C1 segment of cervical spinal cord (tissue), 14 donors: ENCODE measurements around the gene TCF4.

Source experiments
- DNase-seq, 14 donors: peaks; one replicate each; lab custom pipeline; 2025; lab: John Stamatoyannopoulos, UW

The TCF4 gene

DNA sequence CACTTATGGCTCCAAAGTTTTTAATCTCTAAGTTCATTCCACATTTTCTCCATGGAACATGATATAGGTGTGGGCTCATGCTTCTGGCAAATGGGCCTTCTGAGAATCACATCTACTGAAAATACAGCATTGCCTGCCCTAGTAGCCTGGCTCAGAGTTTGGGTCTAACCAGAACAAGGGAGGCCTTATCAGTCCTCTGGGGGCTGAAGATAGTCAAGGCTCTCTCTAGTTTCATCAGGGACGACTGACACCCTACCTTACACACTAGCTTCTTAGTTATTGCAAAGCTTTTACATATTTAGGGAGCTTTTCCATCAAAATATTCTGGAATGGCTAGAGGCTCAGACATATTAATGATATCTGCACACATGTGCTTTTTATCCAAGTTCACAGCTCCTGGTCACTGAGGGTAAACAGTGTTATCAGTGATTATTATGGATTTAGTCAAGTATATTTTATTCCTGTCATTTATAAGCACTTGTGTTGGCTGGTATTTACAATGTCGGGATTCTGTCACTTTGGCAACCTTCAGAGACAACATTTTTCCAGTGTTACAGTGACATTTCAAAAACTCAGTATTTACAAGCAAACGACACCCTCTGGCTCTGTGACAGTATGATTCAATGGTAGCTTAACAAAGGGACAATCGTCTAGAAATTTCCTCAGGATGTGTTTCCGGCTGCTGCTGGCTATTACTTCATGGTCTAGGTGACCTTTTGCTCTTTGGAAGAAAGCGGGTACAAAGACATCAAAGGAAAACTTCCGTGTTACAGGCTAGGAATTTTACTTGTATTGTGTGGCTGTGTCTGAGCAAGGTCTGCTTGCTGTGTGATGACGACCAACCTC, 200.6 kb downstream of the TCF4 start:
- peak in 1 of 14 donors; percentile 27 for DNase-seq

DNA sequence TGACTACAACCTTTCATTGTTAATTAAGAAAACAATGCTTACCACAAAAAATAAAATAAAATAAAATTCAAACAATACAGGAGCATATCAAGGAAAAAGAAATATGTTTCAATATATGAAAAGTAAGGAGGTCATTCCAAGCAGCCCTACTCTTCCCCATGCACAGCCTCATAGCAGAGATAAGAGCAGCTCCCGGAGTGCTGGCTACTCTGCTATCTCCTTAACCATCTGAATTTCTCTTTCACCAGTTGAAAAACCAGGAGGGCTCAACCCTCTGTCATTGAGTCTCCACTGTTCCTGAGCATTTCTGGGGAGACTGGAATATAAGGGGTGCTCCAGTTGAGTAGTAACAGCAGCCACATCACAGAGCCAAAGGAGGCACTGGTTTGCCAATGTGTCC, 201.4 kb downstream of the TCF4 start:
- DNase-seq, result no peak

DNA sequence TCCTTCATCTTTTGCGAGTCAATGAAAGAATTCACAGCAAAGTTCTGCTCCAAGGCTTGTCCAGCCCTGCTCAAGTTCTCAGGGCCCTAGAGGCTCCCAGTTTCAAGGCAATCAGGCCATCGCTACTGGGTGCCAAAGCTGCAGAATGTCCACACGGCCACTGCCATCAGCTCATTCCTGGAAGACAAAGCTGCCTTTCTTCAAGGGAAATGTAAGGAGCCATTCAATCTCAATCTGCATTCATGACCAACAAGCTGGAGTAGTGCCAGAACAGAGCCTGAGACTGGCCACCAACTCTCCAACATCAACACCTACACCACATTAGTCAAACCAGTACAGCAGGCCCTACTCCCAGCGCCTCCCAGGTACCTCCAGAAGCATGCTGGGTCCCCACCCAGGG, 202.2 kb downstream of the TCF4 start:
- peak in 7 of 14 donors; percentile 32 to 66 (median 51) for DNase-seq

DNA sequence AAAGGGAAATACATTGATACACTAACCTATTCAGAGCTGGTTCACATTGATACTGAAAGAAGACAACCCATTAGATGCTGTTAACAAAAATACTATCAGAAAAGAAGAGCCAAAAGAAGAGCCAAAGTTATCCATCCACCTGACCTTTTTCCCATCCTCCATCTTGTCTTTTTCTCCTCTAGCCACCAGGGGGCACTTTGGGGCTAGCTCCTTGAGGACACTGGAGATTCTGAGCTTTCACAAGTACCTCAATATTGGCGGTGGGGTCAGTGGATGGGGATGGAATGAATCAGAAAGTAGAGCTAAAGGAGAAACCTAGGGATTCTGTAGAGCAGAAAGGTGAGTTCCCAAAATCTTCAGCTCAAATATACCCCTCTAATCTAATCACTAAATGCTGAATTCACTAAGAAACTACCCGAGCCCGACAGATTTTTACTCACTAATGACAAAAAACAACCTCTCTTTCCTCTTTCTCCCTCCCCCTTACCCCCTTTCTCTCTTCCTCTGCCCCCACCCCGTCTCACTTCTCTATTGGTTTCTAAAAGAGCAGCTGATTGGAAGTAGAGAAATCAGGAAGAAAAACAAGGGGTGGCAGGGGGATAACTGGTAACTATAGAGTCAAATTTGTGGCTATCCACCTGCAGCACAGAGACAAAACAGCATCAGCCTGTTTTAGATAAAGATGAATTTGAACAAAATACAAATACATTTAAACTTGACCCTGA, 203.3 kb downstream of the TCF4 start:
- peak in 4 of 14 donors; percentile 12 to 39 (median 23) for DNase-seq

DNA sequence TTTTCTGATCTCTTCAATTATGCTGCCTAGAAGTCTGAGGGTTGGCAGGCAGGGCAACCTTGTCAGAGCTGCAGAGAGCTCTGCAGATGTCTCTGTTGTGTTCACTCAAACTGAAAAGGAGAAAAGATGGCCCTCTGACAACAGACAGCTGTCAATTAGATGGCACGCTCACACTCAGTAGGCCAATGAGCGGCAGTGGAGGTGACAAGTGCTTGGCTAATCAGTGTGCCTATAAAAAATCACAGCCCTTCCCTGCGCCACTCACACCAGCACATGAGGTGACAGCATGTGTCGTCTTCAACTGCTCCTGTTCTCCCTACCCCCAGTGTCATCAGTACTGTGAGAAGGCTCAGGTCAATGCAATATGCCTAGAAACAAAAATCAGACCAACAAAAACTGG, 203.9 kb downstream of the TCF4 start:
- DNase-seq, result peak in 1 of 14 donors; percentile 18

DNA sequence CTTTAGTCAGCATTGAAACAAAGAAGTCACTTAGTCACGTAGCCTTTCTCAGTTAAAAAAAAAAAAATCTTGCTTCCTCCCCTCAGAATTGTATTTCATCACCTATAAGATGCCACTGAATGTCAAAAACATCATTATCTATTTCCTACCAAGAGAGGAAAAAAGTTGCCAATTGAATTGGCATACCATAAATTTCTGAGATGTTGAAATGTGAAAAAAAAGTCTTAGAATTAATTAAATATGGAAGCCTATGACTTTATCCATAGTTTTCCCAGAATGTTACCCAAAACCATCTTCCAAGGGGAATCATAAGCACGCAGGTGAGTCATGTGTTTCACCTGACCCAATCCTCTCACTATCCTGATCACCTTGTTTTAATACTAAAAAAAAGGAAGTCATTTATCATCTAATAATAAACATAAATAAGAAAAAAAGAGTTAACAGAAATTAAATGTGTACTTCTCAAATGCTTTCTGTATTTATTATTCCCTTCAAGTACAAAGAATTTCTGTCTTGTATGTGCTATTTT, 205.7 kb downstream of the TCF4 start:
- DNase-seq, result no peak

DNA sequence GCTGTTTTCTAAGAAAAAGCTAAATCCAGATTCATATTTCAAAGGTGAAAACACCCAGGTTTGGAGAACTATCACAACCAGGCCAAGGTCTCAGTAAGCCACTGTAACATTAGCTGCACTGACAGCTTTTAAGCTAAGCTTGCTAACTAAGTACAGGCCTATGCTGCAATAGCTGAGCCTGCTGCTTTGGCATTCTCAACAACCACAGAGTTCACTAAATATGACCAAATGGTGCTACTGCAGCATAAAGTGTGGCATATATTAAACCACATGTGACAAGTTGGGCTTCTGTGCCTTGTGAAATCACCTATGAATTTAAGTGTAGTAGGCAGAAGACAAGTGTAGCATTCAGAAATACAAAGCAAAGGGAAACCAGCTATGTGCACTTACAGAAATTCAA, 206.7 kb downstream of the TCF4 start:
- no peak for DNase-seq

DNA sequence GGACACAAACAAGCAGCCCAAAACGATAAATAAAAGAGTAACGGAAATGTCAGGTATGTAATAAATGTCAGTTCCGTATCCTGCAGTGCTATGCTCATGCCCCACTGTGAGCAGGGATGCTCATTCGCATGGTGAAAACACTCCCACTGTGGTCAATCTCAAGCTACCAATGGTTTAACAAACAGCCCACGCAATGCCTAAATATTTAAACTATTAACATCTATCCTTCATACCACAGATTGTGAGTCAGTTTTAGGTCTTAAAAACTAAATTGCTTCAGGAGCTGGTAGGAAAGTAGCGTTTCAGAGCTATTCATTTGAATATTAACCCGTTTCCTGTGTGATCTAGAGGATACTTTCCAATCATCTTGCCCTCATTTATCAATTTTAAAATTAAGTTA, 207.4 kb downstream of the TCF4 start:
- no peak for DNase-seq

DNA sequence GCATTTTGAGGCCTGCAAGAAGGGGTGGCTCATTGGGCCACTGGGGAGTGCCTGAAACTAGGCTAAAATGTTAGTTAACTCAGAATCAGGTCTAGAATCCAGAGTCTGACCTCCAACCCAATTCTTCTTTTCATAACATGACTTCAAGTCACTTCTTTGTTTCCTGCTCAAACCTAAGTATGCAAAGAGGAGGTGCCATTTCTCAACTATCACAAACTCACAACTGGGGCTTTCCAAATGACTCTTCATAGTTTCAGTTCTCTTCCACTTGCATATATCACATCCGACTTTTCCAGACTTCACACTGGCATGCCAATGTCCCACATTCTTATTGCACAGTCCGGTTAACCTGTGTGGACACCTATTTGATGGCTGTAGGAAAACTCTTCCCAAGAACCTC, 211.6 kb downstream of the TCF4 start:
- DNase-seq, result no peak

DNA sequence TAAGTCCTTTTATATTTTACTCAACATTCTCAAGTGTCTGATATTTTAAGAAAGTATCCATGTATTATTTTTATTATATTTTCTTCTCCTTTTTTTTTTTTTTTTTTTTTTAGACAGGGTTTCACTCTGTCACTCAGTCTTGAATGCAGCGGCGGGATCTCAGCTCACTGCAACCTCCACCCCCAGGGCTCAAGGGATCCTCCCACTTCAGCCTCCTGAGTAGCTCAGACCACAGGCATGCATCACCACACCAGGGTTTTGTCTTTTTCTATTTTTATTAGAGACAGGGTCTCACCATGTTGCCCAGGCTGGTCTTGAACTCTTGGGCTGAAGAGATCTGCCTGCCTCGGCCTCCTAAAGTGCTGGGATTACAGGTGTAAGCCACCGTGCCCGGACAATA, 212.1 kb downstream of the TCF4 start:
- DNase-seq, result no peak

DNA sequence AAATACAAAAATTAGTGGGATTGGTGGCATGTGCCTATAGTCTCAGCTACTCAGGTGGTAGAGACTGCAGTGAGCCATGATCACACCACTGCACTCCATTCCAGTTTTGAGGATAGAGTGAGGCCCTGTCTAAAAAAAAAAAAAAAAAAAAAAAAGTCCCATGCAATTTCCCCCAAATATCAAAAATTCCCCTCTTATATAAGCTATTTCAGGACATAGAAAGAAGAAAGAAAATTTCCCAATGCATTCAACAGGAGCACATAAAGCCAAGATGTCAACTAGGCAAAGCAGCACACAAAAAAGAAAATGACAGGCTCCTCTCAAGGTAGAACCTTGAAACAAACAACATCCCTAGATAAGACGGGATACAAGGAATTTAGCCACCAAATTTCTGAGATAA, 213.3 kb downstream of the TCF4 start:
- no peak for DNase-seq

DNA sequence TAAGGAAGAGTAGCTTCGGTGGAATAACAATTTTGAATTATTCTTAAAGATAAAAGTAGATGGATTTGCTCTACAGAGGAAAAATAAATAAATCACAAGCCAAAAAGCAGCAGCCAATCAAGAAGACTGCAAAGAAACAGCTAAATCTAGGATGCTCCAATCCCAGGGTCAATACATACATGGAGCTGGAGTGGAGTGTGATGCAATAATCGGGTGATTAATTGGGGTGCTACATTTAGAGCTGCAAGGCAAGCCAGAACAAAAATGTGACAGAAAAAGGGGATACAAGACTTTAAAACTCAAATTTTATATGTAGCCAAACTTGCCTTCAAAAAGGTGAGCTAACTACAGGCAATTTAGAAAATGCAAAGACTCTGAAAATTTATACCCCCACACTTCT, 215.8 kb downstream of the TCF4 start:
- no peak for DNase-seq

DNA sequence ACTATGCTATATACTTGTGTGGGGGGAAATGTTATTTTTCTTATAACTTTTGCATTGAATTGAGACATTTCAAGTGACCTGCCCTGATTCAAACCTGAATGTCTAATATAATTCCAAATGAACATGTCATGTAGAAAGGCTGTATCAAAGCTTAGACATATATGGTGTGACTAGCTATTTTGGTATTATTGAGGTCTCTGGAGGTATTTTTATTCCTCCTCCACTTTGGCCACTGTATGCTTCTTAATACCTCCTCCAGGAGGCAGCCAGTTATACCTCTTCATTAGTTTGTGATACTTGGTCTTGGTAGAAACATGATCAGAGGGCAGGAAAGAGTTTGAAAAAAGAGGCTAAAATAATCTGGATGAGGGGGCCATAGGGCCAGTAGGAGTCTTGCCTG, 217.1 kb downstream of the TCF4 start:
- no peak for DNase-seq

DNA sequence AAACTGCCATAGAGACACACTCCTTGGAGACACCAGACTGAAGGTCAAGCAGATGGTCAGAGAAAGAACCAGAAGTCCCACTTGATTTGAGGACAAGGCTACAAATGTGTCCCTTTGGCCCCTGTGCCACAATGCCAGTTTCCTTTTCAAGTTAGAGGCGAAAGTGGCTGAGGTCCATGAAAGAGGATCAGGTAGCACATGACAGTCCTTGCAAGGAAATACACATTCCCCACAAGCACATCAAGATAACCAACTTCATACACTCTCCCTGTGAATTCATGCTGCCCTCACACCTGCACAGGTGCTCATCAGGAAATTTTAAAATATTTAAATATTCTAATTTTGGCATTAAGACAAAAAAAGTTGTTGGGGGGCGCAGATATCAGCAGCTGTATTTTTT, 218.6 kb downstream of the TCF4 start:
- no peak for DNase-seq

DNA sequence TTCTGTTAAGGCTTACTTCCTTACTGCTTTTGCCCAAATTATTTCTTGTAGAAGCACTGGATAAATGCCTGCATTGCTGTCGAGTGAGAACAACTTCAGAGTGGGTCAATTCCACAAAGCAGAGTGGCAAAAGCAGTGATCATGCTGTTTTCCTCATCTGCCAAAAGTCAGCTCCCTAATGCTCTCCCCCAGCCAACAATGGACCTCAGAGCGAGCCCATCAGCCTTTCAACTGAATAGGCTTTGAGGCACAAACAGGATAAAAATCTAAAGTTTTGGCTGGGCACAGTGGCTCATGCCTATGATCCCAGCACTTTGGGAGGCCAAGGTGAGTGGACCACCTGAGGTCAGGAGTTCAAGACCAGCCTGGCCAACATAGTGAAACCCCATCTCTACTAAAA, 222.7 kb downstream of the TCF4 start:
- peak in 1 of 14 donors; percentile 23 for DNase-seq

DNA sequence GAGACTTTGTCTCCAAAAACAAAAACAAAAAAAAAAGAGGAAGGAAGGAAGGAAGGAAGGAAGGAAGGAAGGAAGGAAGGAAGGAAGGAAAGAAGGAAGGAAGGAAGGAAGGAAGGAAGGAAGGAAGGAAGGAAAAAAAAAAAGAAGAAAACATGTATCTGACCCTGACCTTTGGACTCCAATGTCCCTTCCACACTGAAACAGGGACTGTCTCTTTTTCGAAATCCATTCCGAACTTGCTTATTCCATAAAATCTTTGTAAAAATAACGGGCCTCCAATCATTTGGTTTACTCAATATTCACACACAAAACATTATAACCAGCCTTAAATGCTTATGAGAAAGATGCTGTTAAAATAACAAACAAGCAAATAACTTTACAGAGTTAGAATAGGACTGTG, 225.7 kb downstream of the TCF4 start:
- no peak for DNase-seq

DNA sequence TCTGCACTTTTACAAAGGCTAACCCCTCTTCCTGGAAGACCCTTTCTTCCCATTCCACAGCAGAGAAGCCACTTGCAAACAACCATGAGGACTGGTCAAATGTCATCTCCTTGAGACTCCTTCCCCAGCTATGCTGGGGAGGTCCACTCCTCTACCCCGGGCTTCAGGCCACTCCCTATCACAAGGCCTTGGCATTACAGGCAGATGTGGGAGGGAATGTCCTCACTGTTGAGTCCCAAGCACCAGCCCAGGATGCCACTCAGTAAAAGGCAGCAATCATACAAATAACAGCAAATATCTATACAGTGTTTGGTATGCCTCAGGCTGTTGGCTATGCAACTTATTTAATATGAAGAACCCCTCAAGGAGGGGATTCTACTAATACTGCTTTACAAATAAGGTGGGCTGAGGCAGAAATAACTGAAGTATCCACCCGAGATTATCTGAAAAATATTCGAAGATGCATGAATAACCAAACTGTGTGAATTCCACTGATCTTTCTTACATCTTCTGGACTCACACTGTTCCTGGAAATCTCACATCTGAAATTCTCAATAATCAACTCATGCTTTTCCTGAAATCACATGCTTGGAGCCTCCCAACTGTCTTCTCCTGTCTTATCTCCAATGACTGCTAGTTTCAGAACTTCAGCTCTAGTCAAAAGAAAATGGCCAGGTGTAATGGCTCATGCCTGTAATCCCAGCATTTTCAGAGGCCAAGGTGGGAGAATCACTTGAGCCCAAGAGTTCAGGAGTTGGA, 226.3 kb downstream of the TCF4 start:
- no peak for DNase-seq

DNA sequence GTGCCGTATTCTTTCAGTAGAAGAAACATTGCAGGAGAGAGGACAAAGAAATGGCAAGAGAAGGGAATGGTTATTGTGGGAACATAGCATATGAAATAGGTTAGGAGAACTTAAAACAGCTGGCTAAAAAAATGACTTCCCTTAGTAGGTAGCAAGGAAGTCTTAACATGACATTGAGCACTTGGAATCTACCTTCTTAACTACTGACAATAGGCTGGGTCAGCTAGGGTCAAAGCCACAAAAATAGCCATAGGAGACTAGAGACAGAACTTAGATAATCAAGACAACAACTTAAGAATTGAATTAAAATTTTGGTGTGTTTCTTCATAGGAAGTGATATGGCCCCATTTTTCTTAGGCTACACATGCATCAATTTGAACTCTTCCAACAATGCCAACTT, 227.9 kb downstream of the TCF4 start:
- no peak for DNase-seq

DNA sequence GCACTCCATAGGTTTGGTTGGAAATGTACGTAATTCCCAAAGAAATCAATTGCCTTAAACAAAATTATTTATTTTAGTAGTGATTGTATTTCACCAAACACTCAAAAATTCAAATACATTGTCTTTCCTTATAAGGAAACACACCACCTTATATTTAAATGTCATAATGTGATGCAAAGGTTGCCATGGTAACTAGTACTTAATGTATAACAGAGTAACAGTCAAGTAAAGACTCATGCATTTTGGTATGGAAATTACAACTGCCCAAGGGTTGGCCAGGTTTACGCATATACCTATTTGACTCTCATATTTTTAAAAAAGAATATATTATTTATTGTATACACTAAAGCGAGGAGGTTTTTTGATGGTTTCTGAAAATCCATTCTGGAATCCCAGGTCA, 231.2 kb downstream of the TCF4 start:
- no peak for DNase-seq

DNA sequence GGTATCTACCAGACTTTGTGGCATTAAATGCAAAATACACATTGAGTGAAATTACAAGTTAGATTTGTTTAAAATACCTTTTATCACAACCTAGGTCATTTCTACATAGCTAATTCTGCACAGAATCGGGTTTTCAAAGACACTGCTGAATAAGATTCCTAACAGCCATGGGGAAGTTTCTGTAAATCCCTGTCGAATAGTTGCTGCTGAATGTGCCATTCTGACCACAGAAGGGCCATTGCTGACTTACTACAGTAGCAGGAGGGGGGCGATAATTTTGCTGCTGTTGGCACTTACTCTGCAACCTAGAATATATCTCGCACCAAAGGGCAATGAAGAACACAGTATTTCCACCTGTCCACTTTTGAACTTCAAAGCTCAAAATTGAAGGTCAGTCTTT, 232.8 kb downstream of the TCF4 start:
- DNase-seq, result peak in 1 of 14 donors; percentile 25

DNA sequence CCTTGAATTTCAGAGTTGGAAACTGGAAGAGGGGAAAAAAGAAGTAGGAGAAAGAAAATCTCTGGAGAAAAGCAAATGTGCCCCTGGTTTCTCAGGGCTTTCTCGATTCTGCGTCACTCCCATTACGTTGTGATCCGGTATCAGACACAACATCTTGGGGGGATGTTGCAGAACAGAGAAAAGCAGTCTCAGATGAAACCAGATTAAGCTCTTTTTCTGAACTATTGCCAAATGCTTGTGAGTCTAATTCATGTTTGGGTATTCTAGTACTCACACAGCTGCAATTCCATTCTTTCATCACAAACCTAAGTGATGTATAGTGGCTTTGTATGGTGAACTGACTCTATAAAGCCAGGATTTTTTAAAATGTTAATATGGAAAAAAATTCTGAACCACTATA, 233.2 kb downstream of the TCF4 start:
- DNase-seq, result no peak

DNA sequence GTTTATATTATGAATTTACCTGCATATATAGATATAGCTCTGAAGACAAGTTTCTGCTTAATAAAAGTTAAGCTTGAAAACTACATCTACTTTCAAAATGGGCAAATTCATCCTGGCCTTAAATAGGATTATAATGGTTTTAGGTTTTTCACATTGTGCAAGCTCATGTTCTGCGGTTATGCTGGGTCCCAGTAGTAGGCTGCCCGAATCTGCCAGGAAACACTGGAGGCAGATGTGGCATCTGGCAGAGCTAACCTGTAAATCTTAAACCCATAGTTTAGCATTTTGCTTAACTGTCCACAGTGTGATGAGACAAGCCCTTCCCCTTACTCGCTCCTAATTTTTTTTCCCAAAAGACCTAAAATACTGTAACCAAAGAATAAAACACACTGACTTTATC, 234.2 kb downstream of the TCF4 start:
- DNase-seq, result no peak
